GOT3 (cell line): ENCODE measurements around the gene TP63.

Experiments
- DNase-seq: peaks from one replicate; lab custom pipeline; 2025; ENCODE audit warnings: mixed read lengths; lab: John Stamatoyannopoulos, UW

TP63 gene

GRCh38 chr3:189863031-189863430 lies 231.8 kb downstream of the TP63 start:
- no peak for DNase-seq

DNA sequence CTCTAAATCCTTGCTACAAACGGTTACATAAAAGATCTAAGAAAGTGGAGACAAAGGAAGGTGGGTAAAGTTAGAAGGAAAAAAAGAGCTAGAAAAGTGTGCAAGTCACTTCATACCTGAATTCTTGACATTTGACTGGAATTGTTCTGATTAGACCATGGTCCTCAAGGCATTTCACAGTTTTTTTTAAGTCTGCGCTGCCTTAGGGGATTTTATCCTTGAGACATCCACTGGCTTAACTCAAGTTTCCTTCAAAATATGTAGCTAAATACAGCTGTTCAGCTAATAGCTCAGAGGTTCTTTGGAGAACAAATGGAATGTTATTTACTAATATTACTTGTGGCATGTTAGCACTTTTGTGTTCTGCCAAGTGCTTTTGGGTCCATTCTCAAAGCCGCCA lies 236.9 kb downstream of the TP63 start:
- no peak for DNase-seq

- DNase-seq: no peak
Measured at GRCh38 chr3:189869165-189869564, 238.0 kb downstream of the TP63 start.

DNA sequence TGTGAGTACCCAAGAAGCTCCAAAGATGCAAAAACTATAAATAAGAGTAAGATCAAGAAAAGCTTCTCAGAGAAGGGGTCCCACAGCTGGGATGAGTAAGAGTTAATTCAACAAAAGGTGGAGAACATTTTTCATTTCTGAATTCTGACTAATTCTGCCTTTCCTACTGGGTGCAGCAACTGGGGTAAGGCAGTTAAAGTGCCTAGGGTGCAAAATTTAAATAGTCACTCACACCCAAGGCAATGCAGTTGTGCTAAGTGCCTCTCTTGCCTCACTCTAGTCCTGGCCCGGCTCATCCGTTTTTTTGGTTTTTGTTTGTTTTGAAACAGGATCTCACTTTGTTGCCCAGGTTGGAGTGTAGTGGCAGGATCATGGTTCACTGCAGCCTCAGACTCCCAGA lies 240.2 kb downstream of the TP63 start:
- DNase-seq: no peak

- no peak for DNase-seq
Measured at GRCh38 chr3:189883113-189883753, 252.0 kb downstream of the TP63 start.

GRCh38 chr3:189890496-189890895 lies 259.3 kb downstream of the TP63 start:
- DNase-seq: no peak

GRCh38 chr3:189896533-189896932 lies 265.3 kb downstream of the TP63 start:
- DNase-seq: no peak

DNA sequence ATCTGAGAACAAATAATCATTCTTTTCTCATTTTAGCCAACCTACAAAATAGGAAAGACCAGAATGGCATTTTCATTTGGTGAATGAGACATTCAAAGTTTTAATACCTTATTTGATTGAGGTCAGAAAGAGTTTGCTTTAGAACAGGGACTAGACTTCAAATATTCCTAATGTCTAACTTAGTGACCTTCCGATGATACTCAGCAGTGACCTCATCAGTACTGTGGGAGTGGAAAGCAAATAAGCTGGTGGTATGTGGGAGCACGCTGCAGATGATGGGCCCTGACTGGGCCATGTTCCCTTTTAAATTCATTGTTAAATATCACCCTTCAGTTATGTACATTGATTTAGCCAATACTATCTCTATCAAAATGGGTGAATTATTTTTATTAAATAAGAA lies 266.2 kb downstream of the TP63 start:
- DNase-seq: no peak

- no peak for DNase-seq
Measured at GRCh38 chr3:189898559-189899153, 267.5 kb downstream of the TP63 start.

DNA sequence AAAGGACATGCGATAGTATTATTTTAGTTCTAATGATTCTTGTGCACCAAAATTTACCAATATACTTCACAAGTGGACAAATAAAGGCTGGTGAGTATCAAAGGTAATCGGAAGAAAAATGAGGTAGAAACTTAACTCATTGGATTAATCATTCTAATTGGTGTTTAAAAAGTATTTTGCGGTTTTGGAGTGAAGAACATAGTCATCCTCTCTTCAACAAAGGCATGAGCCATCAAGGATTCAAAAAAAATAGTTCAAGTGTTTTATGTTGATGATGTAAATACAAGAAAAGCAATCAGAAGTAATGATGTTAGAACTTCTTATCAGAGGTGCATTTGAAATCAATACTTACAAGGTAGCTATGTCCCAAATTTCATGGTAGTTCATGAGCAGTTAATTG lies 268.0 kb downstream of the TP63 start:
- DNase-seq: no peak

GRCh38 chr3:189900578-189900977 lies 269.4 kb downstream of the TP63 start:
- no peak for DNase-seq

GRCh38 chr3:189901481-189901880 lies 270.3 kb downstream of the TP63 start:
- no peak for DNase-seq

- no peak for DNase-seq
Measured at GRCh38 chr3:189902230-189903186, 271.3 kb downstream of the TP63 start.

DNA sequence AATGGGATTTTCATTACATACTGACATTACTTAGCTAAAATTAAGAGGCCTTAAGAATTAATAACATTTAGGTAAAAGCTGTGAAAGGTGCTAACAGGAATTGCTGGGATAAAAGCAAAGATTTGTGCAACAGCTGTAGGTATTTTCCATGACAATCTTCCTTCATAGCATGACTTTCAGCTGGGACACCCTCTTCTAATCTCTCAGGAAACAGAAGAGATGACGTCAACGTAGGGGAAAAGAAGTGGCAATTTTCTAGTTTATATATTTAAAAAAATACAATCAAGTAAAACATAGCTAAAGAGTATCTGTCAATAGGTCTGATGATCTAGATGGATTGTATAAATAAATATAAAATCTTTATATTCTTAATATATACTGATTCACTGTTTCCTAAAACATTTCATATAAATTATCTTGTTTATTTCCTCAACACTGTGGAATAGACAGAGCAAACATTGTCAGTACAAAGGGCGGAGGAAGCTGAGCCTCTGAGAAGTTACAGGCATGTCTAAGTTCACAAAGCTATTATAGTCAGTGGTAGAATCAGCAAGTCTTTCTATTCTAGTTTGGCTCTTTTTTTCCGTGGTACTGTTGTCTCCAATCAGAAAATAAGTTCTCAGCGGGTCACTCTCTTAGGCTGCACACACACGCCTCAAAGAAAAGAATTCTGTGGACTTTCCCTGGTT lies 272.5 kb downstream of the TP63 start:
- DNase-seq: no peak

GRCh38 chr3:189907803-189908202 lies 276.6 kb downstream of the TP63 start:
- no peak for DNase-seq

- DNase-seq: no peak
Measured at GRCh38 chr3:189908646-189909045, 277.5 kb downstream of the TP63 start.

DNA sequence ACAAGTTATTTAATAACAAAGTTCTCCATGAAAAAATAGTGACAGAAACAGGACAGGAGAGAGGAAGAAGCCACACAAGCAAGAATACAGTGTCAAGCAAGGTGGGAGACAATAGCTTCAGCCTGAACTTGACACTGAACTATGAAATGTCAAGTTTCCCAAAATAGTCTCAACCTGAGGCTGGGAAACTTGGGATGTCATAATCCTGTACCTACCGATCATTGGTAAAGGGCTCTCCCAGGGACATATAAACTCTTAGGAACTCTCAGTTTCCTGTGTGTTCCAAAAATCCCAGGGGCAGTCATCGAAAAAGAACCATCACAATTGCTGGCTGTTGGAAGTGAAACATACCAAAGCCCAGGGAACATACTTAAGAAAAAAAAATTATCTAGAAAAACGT lies 277.9 kb downstream of the TP63 start:
- no peak for DNase-seq

DNA sequence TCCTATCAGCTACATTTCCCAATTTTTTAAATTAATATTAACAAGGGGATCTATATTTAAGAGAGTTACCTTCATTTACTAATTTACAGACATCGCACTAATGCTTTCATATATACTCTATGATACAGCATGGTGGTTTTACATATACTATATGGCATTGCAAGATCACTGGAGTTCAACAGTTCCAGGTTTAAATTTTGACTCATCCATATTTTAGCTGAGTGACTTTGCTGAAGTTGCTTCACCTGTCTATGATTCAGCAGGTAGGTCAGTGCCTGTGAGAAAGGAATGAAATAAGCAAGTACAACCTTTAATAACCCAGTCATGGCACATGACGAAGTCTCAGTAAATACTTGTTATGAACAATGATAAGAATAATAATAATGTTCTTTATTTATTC lies 278.4 kb downstream of the TP63 start:
- no peak for DNase-seq

- no peak for DNase-seq
Measured at GRCh38 chr3:189911001-189911400, 279.8 kb downstream of the TP63 start.

- no peak for DNase-seq
Measured at GRCh38 chr3:189914799-189915198, 283.6 kb downstream of the TP63 start.

DNA sequence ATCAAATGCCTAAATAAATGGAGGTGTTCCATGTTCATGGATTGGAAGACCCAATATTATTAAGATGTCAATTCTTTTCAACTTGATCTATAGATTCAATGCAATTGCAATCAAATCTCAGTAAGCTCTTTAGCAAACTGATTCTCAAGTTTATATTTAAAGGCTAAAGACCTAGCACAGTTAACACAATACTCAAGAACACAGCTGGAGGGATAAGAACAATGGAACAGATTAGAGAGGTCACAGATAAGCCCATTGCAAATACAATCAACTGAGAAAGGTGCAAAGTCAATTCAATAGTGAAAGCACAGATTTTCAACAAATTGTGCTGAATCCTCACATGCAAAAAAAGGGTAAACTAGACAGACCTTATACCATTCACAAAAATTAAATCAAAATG lies 290.6 kb downstream of the TP63 start:
- no peak for DNase-seq
